HFF-Myc (cell line): ENCODE data around the gene XDH.

Experiments
- DNase-seq: peaks from one replicate; pipeline ENCODE4 v3.0.0-alpha.2; 2011; ENCODE audit warnings: low read depth; ENCODE audit errors: extremely low read depth
- H3K4me3 ChIP-seq: replicated peaks from 2 replicates; pipeline ENCODE4 v1.5.1; 2011; ENCODE audit warnings: low read depth, mild to moderate bottlenecking, control low read depth, low read length
- CTCF ChIP-seq: IDR thresholded peaks from 2 replicates; pipeline ENCODE4 v1.5.1; 2012; ENCODE audit warnings: mild to moderate bottlenecking, low read depth, low read length, control low read depth; ENCODE audit errors: missing control alignments

The XDH gene

GRCh38 chr2:31419386-31419785 is 4.8 kb upstream of the XDH start:
- no peak overlapping the region for H3K4me3 ChIP-seq
- TF ChIP-seq CTCF: no peak
- no peak for DNase-seq

- no peak for TF ChIP-seq CTCF
- H3K4me3 ChIP-seq: no peak overlapping the region
- no peak for DNase-seq
These were observed 879 bp upstream of the XDH start for GRCh38 chr2:31415421-31415820.

- no peak for DNase-seq
- TF ChIP-seq CTCF: peak; percentile 23
- H3K4me3 ChIP-seq: no peak overlapping the region
These were observed 536 bp downstream of the XDH start for GRCh38 chr2:31413862-31414550.

- TF ChIP-seq CTCF: no peak
- no peak overlapping the region for H3K4me3 ChIP-seq
- DNase-seq: no peak
These were observed 1.5 kb downstream of the XDH start for GRCh38 chr2:31413025-31413424.

- H3K4me3 ChIP-seq: no peak overlapping the region
- no peak for TF ChIP-seq CTCF
- DNase-seq: no peak
These were observed 2.8 kb downstream of the XDH start for GRCh38 chr2:31411771-31412170.

GRCh38 chr2:31406593-31407385 is 7.8 kb downstream of the XDH start:
- TF ChIP-seq CTCF: no peak
- no peak for DNase-seq

More at GRCh38 chr2:31406593-31407385, 7.8 kb downstream of the XDH start:
- H3K4me3 ChIP-seq: no peak overlapping the region
